ENCODE results near the gene TPGS2.
"Not testable (repeated sequence)": the region's sequence is repeated elsewhere in the genome, so short reads cannot be mapped to it uniquely, and the experiment has no call there.

TPGS2 gene

GRCh38 chr18:36777566-36777965 is 51.2 kb downstream of the TPGS2 start:
- in situ Hi-C loops (cut with MboI; ENCODE audit: low sequenced_read_pairs), result no loop called here

- in situ Hi-C loops (cut with MboI; ENCODE audit: low sequenced_read_pairs), result no loop called here
Observed at GRCh38 chr18:36776650-36777049, 52.2 kb downstream of the TPGS2 start.

GRCh38 chr18:36775396-36775795 is 53.4 kb downstream of the TPGS2 start:
- in situ Hi-C loops (cut with MboI; ENCODE audit: low sequenced_read_pairs), result no loop called here

- in situ Hi-C loops (cut with MboI; ENCODE audit: low sequenced_read_pairs), result no loop called here
Observed at GRCh38 chr18:36772241-36772723, 56.5 kb downstream of the TPGS2 start.

GRCh38 chr18:36771245-36771644 is 57.6 kb downstream of the TPGS2 start:
- in situ Hi-C loops (cut with MboI; ENCODE audit: low sequenced_read_pairs), result no loop called here

- in situ Hi-C loops (cut with MboI; ENCODE audit: low sequenced_read_pairs), result no loop called here
Observed at GRCh38 chr18:36770315-36770946, 58.4 kb downstream of the TPGS2 start.

- in situ Hi-C loops (cut with MboI; ENCODE audit: low sequenced_read_pairs), result no loop called here
Observed at GRCh38 chr18:36769611-36770314, 59.0 kb downstream of the TPGS2 start.

GRCh38 chr18:36769172-36769571 is 59.6 kb downstream of the TPGS2 start:
- in situ Hi-C loops (cut with MboI; ENCODE audit: low sequenced_read_pairs), result no loop called here

- in situ Hi-C loops (cut with MboI; ENCODE audit: low sequenced_read_pairs), result no loop called here
Observed at GRCh38 chr18:36766836-36767235, 62.0 kb downstream of the TPGS2 start.

GRCh38 chr18:36762965-36763364 is 65.8 kb downstream of the TPGS2 start:
- in situ Hi-C loops (cut with MboI; ENCODE audit: low sequenced_read_pairs), result not testable (repeated sequence)

- in situ Hi-C loops (cut with MboI; ENCODE audit: low sequenced_read_pairs), result no loop called here
Observed at GRCh38 chr18:36762074-36762473, 66.7 kb downstream of the TPGS2 start.

- in situ Hi-C loops (cut with MboI; ENCODE audit: low sequenced_read_pairs), result no loop called here
Observed at GRCh38 chr18:36761186-36761698, 67.6 kb downstream of the TPGS2 start.

GRCh38 chr18:36760598-36760997 is 68.2 kb downstream of the TPGS2 start:
- in situ Hi-C loops (cut with MboI; ENCODE audit: low sequenced_read_pairs), result no loop called here

- in situ Hi-C loops (cut with MboI; ENCODE audit: low sequenced_read_pairs), result no loop called here
Observed at GRCh38 chr18:36759167-36759776, 69.5 kb downstream of the TPGS2 start.

- in situ Hi-C loops (cut with MboI; ENCODE audit: low sequenced_read_pairs), result no loop called here
Observed at GRCh38 chr18:36758623-36759022, 70.2 kb downstream of the TPGS2 start.

- in situ Hi-C loops (cut with MboI; ENCODE audit: low sequenced_read_pairs), result no loop called here
Observed at GRCh38 chr18:36757991-36758390, 70.8 kb downstream of the TPGS2 start.

- in situ Hi-C loops (cut with MboI; ENCODE audit: low sequenced_read_pairs), result no loop called here
Observed at GRCh38 chr18:36757081-36757480, 71.7 kb downstream of the TPGS2 start.

GRCh38 chr18:36756242-36756641 is 72.6 kb downstream of the TPGS2 start:
- in situ Hi-C loops (cut with MboI; ENCODE audit: low sequenced_read_pairs), result no loop called here

GRCh38 chr18:36752929-36753865 is 75.6 kb downstream of the TPGS2 start:
- in situ Hi-C loops (cut with MboI; ENCODE audit: low sequenced_read_pairs), result no loop called here

- in situ Hi-C loops (cut with MboI; ENCODE audit: low sequenced_read_pairs), result no loop called here
Observed at GRCh38 chr18:36745219-36745975, 83.4 kb downstream of the TPGS2 start.
